ENCODE data around the gene NOTO. TPM values are rescaled to one million over a fixed set of nuclear protein-coding genes. Genes with fewer than 3 reads are reported as not detected.

Gene NOTO
- total RNA-seq, 2 donors from 2014 or later: not detected

DNA sequence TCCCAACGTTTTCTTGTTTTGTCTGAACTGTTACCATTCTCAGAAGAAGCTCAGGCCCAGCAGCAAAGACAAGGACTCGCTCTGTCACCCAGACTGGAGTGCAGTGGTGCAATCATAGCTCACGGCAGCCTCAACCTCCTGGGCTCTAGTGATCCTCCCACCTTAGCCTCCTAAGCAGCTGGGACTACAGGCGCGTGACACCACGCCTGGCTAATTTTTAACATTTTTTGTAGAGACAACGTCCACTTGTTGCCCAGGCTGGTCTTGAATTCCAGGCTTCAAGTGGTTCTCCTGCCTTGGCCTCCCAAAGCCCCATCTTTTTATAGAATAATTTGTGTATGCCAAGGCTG, 9.7 kb downstream of the NOTO start:
- peaks cover 29% of the 10 kb centered on the region for H3K27me3 Mint-ChIP-seq
- H3K36me3 Mint-ChIP-seq (ENCODE audit: low read depth): peaks cover 8% of the 10 kb centered on the region
- no peak overlapping the region for H3K4me3 Mint-ChIP-seq
- ATAC-seq: no peak
- peaks cover 32% of the 10 kb centered on the region for H3K4me1 Mint-ChIP-seq
- peak overlapping the region; percentile 89 for H3K27ac Mint-ChIP-seq
- H3K9me3 ChIP-seq (ENCODE audit: control insufficient read depth, low read length, poor library complexity, severe bottlenecking): no peaks in the 10 kb centered on the region
- DNase-seq: no peak

GRCh38 chr2:73212448-73213176, 10.2 kb downstream of the NOTO start:
- Mint-ChIP-seq H3K4me1 (peaks cover 35% of the 10 kb centered on the region), H3K27me3 (peaks cover 23% of the 10 kb centered on the region), H3K36me3 (ENCODE audit: low read depth) (peaks cover 8% of the 10 kb centered on the region), H3K27ac (peak overlapping the region; percentile 89), H3K4me3 (peak overlapping the region; percentile 96)
- H3K9me3 ChIP-seq (ENCODE audit: control insufficient read depth, low read length, poor library complexity, severe bottlenecking): no peaks in the 10 kb centered on the region
- ATAC-seq: peak; percentile 70
- peak; percentile 48 to 54 (median 52) for DNase-seq

DNA sequence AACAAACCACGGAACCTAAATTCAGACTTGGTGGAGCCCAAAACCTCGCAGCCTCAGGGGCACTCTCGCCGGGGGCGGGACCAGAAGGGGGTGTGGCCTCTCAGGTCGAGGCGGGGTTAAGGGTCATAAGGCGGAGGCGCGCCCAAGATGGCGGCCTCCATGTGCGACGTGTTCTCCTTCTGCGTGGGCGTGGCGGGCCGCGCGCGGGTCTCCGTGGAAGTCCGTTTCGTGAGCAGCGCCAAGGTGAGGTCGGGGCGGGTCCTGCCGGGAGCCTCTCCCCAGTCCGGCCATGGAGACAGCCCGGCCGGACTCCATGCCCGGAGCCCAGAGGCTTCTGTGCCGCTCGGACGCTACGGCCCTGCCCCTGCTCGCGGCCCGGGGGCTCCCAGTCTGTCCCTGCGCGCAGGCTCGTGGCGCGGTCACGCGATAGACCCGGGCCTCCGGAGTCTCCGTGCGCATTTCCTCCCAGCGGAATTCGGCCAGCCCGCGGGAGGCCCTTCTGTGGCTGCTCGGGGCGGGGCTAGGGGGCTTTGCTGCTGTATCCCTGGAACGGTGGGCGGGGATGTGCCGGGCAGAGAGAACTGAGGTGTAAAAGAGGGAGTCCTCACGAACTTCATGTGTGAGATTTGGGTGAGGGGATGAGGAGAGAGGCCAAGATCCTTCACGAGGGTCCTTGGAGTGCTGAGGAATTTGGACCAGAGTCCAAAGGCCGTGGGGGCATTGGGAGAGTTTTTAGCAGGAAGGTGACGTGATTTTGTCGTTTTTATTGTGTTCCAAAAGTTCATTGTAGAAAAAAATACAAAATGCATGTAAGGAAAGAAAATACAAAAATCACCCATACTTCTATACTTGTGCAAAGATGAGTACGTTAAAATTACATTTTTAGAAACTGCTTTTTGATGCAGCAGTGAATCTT, 12.0 kb downstream of the NOTO start, which contains the start of gene SMYD5:
TSS of gene SMYD5 (plus strand) at position 126 of the 916 bp plus-strand sequence. CDS start at position 148, 22 bp downstream.
- Mint-ChIP-seq H3K4me3 (peak within 1 kb of the TSS; percentile 96), H3K4me1 (peaks cover 33% of the 10 kb centered on the region), H3K27ac (peak within 1 kb of the TSS; percentile 89), H3K36me3 (ENCODE audit: low read depth) (peaks cover 5% of the 10 kb centered on the region), H3K27me3 (peaks cover 11% of the 10 kb centered on the region)
- peak; percentile 97 for ATAC-seq
- peak; percentile 82 to 88 (median 87) for DNase-seq
- no peaks in the 10 kb centered on the region for H3K9me3 ChIP-seq (ENCODE audit: control insufficient read depth, low read length, poor library complexity, severe bottlenecking)

- peaks cover 30% of the 10 kb centered on the region for H3K4me1 Mint-ChIP-seq
- H3K9me3 ChIP-seq (ENCODE audit: control insufficient read depth, low read length, poor library complexity, severe bottlenecking): no peaks in the 10 kb centered on the region
- peaks cover 1% of the 10 kb centered on the region for H3K36me3 Mint-ChIP-seq (ENCODE audit: low read depth)
- H3K27me3 Mint-ChIP-seq: peaks cover 2% of the 10 kb centered on the region
- DNase-seq: no peak
- peak overlapping the region; percentile 89 for H3K27ac Mint-ChIP-seq
- peak overlapping the region; percentile 96 for H3K4me3 Mint-ChIP-seq
- ATAC-seq: no peak
Observed at GRCh38 chr2:73215254-73215653, 12.9 kb downstream of the NOTO start.

DNA sequence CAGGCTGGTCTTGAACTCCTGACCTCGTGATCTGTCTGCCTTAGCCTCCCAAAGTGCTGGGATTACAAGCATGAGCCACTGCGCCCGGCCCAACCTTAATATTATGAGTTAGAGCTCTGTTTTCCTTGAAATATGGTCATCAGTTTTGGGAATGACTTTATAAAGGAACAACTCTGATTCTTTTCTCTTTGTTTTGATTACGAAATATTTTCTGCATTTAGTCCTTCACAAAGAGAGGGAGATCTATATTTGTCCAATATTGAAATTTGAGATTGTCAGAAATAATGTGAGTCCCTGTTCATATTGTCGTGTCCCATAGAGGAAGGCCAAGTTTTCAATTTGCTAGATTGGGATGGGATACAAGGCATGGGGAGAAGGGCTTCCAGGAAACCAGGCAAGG, 14.8 kb downstream of the NOTO start:
- Mint-ChIP-seq H3K4me1 (peaks cover 30% of the 10 kb centered on the region), H3K36me3 (ENCODE audit: low read depth) (no peaks in the 10 kb centered on the region), H3K27ac (peak overlapping the region; percentile 16), H3K4me3 (no peak overlapping the region), H3K27me3 (no peaks in the 10 kb centered on the region)
- ATAC-seq (no peak), DNase-seq (no peak)
- H3K9me3 ChIP-seq (ENCODE audit: control insufficient read depth, low read length, poor library complexity, severe bottlenecking): no peaks in the 10 kb centered on the region

- no peak overlapping the region for H3K4me3 Mint-ChIP-seq
- ATAC-seq: no peak
- H3K27ac Mint-ChIP-seq: no peak overlapping the region
- no peaks in the 10 kb centered on the region for H3K27me3 Mint-ChIP-seq
- H3K9me3 ChIP-seq (ENCODE audit: control insufficient read depth, low read length, poor library complexity, severe bottlenecking): no peaks in the 10 kb centered on the region
- H3K36me3 Mint-ChIP-seq (ENCODE audit: low read depth): no peaks in the 10 kb centered on the region
- no peak for DNase-seq
- peaks cover 27% of the 10 kb centered on the region for H3K4me1 Mint-ChIP-seq
Observed at GRCh38 chr2:73217826-73218225, 15.5 kb downstream of the NOTO start.

- Mint-ChIP-seq H3K36me3 (ENCODE audit: low read depth) (no peaks in the 10 kb centered on the region), H3K27me3 (no peaks in the 10 kb centered on the region), H3K4me1 (peaks cover 23% of the 10 kb centered on the region), H3K27ac (no peak overlapping the region), H3K4me3 (no peak overlapping the region)
- DNase-seq (no peak), ATAC-seq (no peak)
- H3K9me3 ChIP-seq (ENCODE audit: control insufficient read depth, low read length, poor library complexity, severe bottlenecking): no peaks in the 10 kb centered on the region
Observed at GRCh38 chr2:73218298-73218697, 15.9 kb downstream of the NOTO start.

DNA sequence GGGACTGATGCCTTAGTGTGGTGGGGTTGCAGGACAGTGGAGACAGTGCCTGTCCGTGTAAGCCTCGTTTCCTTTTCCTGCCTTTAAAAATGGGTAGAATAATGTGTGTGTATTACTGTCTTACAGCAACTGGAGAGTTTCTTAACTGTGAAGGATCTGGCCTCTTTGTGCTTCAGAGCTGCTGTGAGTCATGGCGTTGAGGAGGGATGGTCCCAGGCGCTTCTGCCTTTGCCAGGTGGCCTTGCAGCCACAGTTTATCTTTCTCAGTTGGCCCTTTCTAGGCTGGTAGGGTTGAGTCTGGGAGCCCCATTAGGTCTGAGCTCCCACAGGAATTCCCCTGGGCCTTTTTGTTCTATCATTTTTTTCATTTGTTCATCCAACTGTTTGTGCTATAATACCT, 21.4 kb downstream of the NOTO start:
- H3K36me3 Mint-ChIP-seq (ENCODE audit: low read depth): no peaks in the 10 kb centered on the region
- no peaks in the 10 kb centered on the region for H3K27me3 Mint-ChIP-seq

GRCh38 chr2:73225513-73226360, 23.4 kb downstream of the NOTO start:
- DNase-seq: no peak
- H3K9me3 ChIP-seq (ENCODE audit: control insufficient read depth, low read length, poor library complexity, severe bottlenecking): no peaks in the 10 kb centered on the region
- Mint-ChIP-seq H3K36me3 (ENCODE audit: low read depth) (no peaks in the 10 kb centered on the region), H3K4me1 (peaks cover 3% of the 10 kb centered on the region), H3K27me3 (no peaks in the 10 kb centered on the region), H3K27ac (peak overlapping the region; percentile 8), H3K4me3 (no peak overlapping the region)
- ATAC-seq: no peak

More for the DNA sequence above, 21.4 kb downstream of the NOTO start:
- H3K4me3 Mint-ChIP-seq: no peak overlapping the region
- H3K4me1 Mint-ChIP-seq: no peaks in the 10 kb centered on the region
- DNase-seq (no peak), ATAC-seq (no peak)
- peak overlapping the region; percentile 68 for H3K27ac Mint-ChIP-seq
- H3K9me3 ChIP-seq (ENCODE audit: control insufficient read depth, low read length, poor library complexity, severe bottlenecking): no peaks in the 10 kb centered on the region

DNA sequence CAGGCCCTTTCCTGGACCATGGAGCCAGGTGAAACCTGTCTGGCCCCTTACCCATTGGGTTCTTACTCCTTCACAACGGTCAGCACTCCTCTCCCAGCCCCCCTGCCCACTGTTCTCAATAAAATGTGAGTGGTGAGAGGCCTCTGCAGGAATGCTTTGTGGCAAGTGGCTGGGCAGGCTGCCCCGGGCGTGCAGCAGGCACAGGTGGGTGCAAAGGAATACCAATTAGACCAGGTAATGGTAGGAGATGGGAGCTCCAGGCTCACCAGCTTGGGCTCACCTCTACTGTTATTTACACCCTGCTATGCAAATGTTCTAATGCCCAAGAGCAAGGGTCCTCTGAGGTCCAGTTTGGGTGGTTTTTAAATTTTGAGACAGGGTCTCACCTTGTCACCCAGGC, 24.7 kb downstream of the NOTO start:
- no peak overlapping the region for H3K27ac Mint-ChIP-seq
- H3K9me3 ChIP-seq (ENCODE audit: control insufficient read depth, low read length, poor library complexity, severe bottlenecking): no peaks in the 10 kb centered on the region
- H3K36me3 Mint-ChIP-seq (ENCODE audit: low read depth): no peaks in the 10 kb centered on the region
- no peaks in the 10 kb centered on the region for H3K27me3 Mint-ChIP-seq
- peaks cover 4% of the 10 kb centered on the region for H3K4me1 Mint-ChIP-seq
- ATAC-seq: no peak
- DNase-seq: no peak
- H3K4me3 Mint-ChIP-seq: no peak overlapping the region

DNA sequence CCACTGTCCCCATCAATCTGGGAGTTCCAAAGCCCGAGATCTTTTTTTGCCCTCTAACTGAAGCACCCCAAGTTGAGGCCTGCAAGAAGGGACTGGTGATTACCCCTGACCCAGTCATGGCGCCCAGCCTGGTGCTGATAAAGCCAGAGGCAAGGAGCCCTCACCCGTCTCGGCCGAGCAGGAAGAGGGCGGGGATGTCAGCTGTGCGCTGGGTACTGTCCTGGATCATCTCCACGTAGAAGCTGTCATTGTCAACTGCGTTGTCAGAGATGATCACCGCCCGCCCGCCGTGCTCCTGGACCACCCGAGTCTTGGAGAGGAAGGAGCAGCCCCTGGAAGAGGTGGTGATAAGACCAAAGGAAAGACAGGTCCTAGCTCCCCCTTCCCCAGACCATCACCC, 26.3 kb downstream of the NOTO start:
- ATAC-seq (no peak), DNase-seq (no peak)
- no peaks in the 10 kb centered on the region for H3K36me3 Mint-ChIP-seq (ENCODE audit: low read depth)
- no peak overlapping the region for H3K4me3 Mint-ChIP-seq
- no peaks in the 10 kb centered on the region for H3K27me3 Mint-ChIP-seq
- no peaks in the 10 kb centered on the region for H3K9me3 ChIP-seq (ENCODE audit: control insufficient read depth, low read length, poor library complexity, severe bottlenecking)
- peaks cover 10% of the 10 kb centered on the region for H3K4me1 Mint-ChIP-seq
- H3K27ac Mint-ChIP-seq: no peak overlapping the region

GRCh38 chr2:73232403-73233153, 30.2 kb downstream of the NOTO start:
- H3K27me3 Mint-ChIP-seq: no peaks in the 10 kb centered on the region
- peak overlapping the region; percentile 95 for H3K27ac Mint-ChIP-seq
- DNase-seq: peak in 1 of 3 donors; percentile 18
- no peak for ATAC-seq
- H3K36me3 Mint-ChIP-seq (ENCODE audit: low read depth): peaks cover 5% of the 10 kb centered on the region
- peak overlapping the region; percentile 97 for H3K4me3 Mint-ChIP-seq
- H3K4me1 Mint-ChIP-seq: peaks cover 37% of the 10 kb centered on the region
- H3K9me3 ChIP-seq (ENCODE audit: control insufficient read depth, low read length, poor library complexity, severe bottlenecking): no peaks in the 10 kb centered on the region
